SK-N-MC (cell line): ENCODE results near the gene MXRA7.

Experiments used
- EZH2 ChIP-seq: fragments of 200-600 bp; sonication (generic); IDR thresholded peaks from one replicate; pipeline ENCODE4 v1.6.1; 2017; ENCODE audit warnings: antibody characterized with exemption
- FOXP2 ChIP-seq: optimal IDR thresholded peaks from 2 replicates; pipeline ENCODE3; 2011; ENCODE audit warnings: mild to moderate bottlenecking, moderate library complexity; ENCODE audit not compliant: insufficient read depth; ENCODE audit errors: extremely low read length, control extremely low read depth
- POLR2AphosphoS5 ChIP-seq: IDR thresholded peaks from 2 replicates; pipeline ENCODE4 v1.6.1; 2012; ENCODE audit warnings: mild to moderate bottlenecking, low read depth, low read length, borderline replicate concordance

DNA sequence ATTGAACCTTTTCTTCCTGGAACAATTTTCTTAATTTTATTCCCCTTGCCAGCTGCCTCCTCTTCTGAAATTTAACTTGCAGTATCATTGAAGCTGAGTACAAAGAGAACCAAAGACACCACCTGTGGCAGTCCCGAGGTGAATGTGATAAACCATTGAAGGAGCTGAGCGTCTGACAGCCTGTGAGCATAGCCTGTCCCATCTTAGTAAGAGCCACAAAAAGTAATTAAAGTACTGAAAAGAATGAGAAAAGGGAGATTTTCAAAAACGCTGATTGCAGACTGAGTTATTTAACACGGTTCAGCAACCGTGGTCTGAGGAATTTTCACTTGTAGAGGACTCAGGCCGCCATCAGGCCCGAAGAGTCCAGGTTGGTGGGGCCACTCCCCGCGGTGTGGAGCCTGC is 40.0 kb downstream of the MXRA7 start:
- TF ChIP-seq POLR2AphosphoS5 (no peak), EZH2 (no peak), FOXP2 (no peak)
